Keratinocyte (primary cell): ENCODE data around the gene DNM1L.

Source experiments
- EZH2 ChIP-seq: IDR thresholded peaks from one replicate; pipeline ENCODE4 v1.6.1; 2012; ENCODE audit warnings: inconsistent platforms, mild to moderate bottlenecking, low read length, moderate library complexity
- TF ChIP-seq, protein P1 (sequence below), 3 experiments: IDR thresholded peaks in 1 of 3; conservative IDR thresholded peaks in 1 of 3; optimal IDR thresholded peaks in 1 of 3; 2 replicates in 2 of 3; 3 replicates in 1 of 3; pipeline versions ENCODE3 to v1.5.1; 2011; ENCODE audit warnings: low read length in 3 of 3, mild to moderate bottlenecking in 3 of 3, moderate library complexity in 2 of 3, control low read depth in 1 of 3, inconsistent platforms in 1 of 3; ENCODE audit not compliant: insufficient read depth in 2 of 3; ENCODE audit errors: extremely low read depth in 1 of 3

DNA sequence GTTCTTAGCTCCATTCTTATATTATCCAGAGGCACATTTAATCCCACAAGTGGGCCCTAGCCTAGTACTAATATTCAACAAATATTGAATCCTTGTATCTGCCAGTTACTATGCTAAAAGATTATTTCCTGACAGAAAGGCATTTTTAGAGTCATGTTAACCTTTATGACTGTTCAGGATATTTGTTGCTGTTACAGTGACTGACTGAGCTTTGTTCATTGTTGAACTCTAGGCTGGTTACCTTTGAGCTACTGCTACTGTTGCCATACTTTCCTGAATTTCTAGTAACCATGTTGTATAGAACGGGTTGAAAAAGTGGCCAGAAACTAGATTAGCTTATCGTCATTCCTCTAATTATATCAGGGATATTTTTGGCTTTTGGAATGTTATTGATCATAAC, 29.8 kb downstream of the DNM1L start:
- TF ChIP-seq, protein P1, sequence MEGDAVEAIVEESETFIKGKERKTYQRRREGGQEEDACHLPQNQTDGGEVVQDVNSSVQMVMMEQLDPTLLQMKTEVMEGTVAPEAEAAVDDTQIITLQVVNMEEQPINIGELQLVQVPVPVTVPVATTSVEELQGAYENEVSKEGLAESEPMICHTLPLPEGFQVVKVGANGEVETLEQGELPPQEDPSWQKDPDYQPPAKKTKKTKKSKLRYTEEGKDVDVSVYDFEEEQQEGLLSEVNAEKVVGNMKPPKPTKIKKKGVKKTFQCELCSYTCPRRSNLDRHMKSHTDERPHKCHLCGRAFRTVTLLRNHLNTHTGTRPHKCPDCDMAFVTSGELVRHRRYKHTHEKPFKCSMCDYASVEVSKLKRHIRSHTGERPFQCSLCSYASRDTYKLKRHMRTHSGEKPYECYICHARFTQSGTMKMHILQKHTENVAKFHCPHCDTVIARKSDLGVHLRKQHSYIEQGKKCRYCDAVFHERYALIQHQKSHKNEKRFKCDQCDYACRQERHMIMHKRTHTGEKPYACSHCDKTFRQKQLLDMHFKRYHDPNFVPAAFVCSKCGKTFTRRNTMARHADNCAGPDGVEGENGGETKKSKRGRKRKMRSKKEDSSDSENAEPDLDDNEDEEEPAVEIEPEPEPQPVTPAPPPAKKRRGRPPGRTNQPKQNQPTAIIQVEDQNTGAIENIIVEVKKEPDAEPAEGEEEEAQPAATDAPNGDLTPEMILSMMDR (optimal IDR thresholded peaks at IDR 0.05 in 1 of 3, IDR thresholded peaks at IDR 0.05 in 1 of 3, conservative IDR thresholded peaks at IDR 0.05 in 1 of 3; ENCODE audit: extremely low read depth in 1 of 3, insufficient read depth in 2 of 3, low read length in 3 of 3): no peak
- TF ChIP-seq EZH2: no peak
